GM12873 (cell line): ENCODE data around the gene PPFIBP1.

Experiments
- TF ChIP-seq, protein P1 (sequence below): IDR thresholded peaks from 2 replicates; pipeline ENCODE4 v1.5.1; 2012; ENCODE audit warnings: low read depth, mild to moderate bottlenecking, moderate library complexity, low read length, control low read depth; ENCODE audit not compliant: insufficient read depth; ENCODE audit errors: missing control alignments

PPFIBP1 gene

DNA sequence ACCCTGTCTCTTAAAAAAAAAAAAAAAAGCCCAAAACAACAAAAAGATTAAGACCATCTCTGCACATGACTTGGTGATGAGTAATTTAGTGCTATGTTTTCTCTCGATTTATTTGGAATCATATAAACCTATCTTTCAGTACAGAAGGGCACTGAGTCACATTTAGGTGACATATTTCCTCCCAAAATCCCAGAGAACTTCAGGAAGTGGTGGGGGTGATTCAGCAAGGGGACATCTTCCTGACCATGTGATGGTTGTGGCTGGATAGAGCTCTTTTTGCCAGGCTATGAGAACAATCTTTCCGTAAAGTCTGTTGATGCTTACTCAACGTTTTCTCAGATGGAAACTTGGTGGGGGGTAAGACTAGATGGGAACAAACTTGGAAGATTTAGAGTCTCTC, 50.0 kb downstream of the PPFIBP1 start:
- TF ChIP-seq, protein P1, sequence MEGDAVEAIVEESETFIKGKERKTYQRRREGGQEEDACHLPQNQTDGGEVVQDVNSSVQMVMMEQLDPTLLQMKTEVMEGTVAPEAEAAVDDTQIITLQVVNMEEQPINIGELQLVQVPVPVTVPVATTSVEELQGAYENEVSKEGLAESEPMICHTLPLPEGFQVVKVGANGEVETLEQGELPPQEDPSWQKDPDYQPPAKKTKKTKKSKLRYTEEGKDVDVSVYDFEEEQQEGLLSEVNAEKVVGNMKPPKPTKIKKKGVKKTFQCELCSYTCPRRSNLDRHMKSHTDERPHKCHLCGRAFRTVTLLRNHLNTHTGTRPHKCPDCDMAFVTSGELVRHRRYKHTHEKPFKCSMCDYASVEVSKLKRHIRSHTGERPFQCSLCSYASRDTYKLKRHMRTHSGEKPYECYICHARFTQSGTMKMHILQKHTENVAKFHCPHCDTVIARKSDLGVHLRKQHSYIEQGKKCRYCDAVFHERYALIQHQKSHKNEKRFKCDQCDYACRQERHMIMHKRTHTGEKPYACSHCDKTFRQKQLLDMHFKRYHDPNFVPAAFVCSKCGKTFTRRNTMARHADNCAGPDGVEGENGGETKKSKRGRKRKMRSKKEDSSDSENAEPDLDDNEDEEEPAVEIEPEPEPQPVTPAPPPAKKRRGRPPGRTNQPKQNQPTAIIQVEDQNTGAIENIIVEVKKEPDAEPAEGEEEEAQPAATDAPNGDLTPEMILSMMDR, result no peak

GRCh38 chr12:27575090-27575761, 51.2 kb downstream of the PPFIBP1 start:
- TF ChIP-seq, protein P1, result no peak

GRCh38 chr12:27575762-27576118, 51.7 kb downstream of the PPFIBP1 start:
- TF ChIP-seq, protein P1, result no peak

DNA sequence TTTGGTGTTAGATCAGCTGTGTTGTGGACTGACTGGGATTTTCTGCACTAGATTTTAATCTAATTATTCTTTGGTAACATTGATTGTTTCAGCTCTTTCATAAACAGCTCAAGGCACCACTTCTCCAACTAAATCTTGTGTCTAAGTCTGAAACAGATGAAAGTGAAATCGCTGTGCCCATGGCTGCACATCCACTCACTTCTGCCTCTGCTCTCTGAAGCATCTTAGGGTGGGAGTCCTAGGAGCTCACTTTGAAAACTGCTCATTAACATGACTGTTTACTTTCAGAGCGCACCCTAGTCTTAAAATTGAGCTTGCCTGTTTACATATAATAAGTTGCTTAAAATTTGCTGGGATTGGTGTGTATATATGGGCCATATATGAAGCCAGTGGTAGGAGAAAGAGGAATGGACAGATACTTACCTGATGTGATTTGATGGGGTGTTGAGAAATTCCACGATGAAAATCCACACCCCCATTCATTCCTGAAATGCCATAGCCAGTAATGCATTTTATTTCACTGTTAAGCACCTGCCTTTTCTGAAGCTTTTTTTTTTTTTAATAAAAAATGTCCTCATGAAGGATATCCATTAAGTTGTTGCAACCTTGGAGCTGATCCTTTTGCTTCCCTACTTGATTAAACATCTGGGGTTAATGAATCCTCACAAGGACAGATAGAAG, 52.8 kb downstream of the PPFIBP1 start:
- TF ChIP-seq, protein P1, result no peak

DNA sequence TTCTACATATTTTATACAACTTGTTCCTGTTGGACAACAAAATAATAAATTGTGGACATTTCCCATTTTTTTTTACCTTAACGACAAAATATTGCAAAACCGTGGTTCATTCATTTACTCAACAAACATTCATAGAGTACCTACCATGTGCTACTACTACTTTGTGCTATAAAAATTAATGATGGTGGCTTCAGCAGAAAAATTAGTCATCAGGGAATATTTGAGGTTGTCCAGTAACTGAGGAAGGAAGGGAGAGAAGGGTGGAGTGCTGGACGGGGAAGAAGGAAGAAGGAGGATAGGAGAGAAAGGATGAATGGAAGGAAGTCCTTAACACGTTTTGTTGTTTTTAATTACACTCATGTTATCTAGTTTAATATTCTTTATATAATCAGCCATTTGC, 53.7 kb downstream of the PPFIBP1 start:
- TF ChIP-seq, protein P1, result no peak

DNA sequence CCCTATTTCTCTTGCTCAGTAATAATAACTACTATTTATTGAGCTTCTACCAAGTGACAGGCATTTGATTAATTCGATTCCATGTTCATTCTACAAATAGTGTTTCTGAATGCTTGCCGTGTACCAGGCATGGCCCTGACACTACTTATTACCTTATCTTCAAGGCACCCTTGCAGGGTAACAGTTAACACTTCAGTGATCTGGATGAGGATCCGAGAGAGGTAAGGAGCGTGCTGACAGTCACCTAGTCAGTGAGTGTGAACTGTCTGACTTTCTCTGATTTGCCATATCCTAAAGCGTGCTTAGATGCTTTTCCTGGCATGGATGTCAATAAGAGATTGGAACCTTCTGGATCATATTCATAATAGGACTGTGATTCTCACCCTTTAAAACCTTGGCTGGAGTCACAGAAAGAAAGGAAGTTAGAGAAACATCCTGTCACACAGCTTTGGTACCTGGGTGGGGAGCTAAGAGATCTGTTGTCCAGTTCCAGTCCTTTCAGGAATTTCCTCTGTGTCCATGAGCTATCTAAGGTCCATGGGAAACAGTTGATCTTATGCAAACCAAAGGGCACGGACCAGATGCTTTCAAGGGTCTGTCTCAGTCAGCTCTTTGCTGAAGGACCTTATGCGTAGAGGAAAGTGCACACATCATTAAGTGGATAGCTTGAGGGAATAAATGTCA, 54.8 kb downstream of the PPFIBP1 start:
- TF ChIP-seq, protein P1, result no peak

DNA sequence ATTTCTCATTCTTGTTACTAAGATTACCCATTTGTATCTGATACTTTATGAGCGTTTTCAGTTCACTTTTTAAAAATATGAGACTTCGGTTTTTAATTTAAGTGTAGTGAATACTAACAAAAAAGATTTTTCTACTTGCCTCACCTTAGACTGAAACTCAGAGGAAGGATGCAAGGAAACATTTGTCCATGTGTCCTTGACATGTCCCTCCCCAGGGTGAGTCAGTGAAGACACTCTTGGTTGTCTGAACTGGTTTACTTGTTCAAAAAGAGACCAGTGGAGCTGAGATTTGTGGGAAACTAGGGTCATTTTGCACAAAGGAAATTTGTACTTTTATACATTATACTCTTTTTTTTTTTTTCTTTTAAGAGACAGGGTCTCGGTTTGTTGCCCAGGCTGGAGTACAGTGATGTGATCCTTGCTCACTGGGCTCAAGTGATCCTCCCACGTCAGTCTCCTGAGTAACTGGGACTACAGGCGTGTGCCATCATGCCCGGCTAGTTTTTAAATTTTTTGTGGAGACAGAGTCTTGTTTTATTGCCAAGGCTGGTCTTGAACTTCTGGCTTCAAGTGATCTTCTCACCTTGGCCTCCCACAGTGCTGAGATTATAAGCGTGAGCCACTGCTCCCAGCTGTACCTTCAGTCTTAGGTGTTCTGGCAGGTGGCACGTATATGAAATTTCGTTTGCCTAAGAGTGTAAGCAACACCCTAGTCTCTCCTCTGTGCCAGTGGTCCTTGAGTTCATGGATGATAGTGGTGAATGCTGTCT, 56.7 kb downstream of the PPFIBP1 start:
- TF ChIP-seq, protein P1, result no peak
